IMR-90 (cell line): ENCODE results near the gene NRP2. TPM values are rescaled to one million over a fixed set of nuclear protein-coding genes. Genes with fewer than 3 reads are reported as not detected.

Experiments
- ATAC-seq: fragments of 200-7000 bp; cut with Tn5 transposase; 2 replicates; pipeline ENCODE4 v1.9.1; 2020; ENCODE audit warnings: low read depth, mild to moderate bottlenecking, moderate library complexity
- BruUV-seq: library from RNA; stranded (reverse); fragments of 400-500 nt; replicated peaks from 2 replicates; lab custom pipeline; 2021; lab: Mats Ljungman, UMichigan
- CTCF ChIA-PET: fragments of 300-600 bp; formaldehyde crosslinking; extraction: SDS; loops from one replicate; lab custom pipeline; 2021; ENCODE audit warnings: antibody characterized with exemption; lab: Yijun Ruan, JAX
- POLR2A ChIA-PET: fragments of 300-600 bp; sonication (Branson Sonifier 250); formaldehyde crosslinking; loops from one replicate; lab custom pipeline; 2022; ENCODE audit warnings: antibody characterized with exemption; ENCODE audit not compliant: unreplicated experiment; lab: Charles Lee
- DNase-seq: peaks from one replicate; pipeline ENCODE4 v3.0.0; 2013
- H2AFZ ChIP-seq: replicated peaks from 2 replicates; pipeline ENCODE3; 2013; ENCODE audit warnings: low read length, mild to moderate bottlenecking; ENCODE audit not compliant: poor library complexity
- H2AK5ac ChIP-seq: 2 replicates; pipeline ENCODE4 v1.6.1; 2013; ENCODE audit warnings: low read depth, low read length, inconsistent platforms
- H2AK9ac ChIP-seq: replicated peaks from 2 replicates; pipeline ENCODE3; 2013; ENCODE audit warnings: mild to moderate bottlenecking, low read depth, low read length, moderate library complexity; ENCODE audit not compliant: poor library complexity
- H2BK120ac ChIP-seq: 2 replicates; pipeline ENCODE4 v1.6.1; 2013; ENCODE audit warnings: low read depth, low read length, inconsistent platforms
- H2BK15ac ChIP-seq: 3 replicates; pipeline ENCODE4 v1.6.1; 2013; ENCODE audit warnings: low read depth, low read length, inconsistent platforms
- H2BK20ac ChIP-seq: 2 replicates; pipeline ENCODE4 v1.6.1; 2013; ENCODE audit warnings: low read depth, mild to moderate bottlenecking, inconsistent platforms, low read length, moderate library complexity
- H2BK5ac ChIP-seq: 2 replicates; pipeline ENCODE4 v1.6.1; 2013; ENCODE audit warnings: mild to moderate bottlenecking, low read depth, low read length, inconsistent platforms; ENCODE audit not compliant: poor library complexity, severe bottlenecking
- H3K14ac ChIP-seq: replicated peaks from 2 replicates; pipeline ENCODE4 v1.6.1; 2013; ENCODE audit warnings: low read depth, low read length, inconsistent platforms
- H3K18ac ChIP-seq: 2 replicates; pipeline ENCODE4 v1.6.1; 2013; ENCODE audit warnings: low read depth, low read length, control low read depth
- H3K23ac ChIP-seq: 2 replicates; pipeline ENCODE4 v1.6.1; 2013; ENCODE audit warnings: low read depth, low read length, inconsistent platforms
- H3K27ac ChIP-seq: 2 replicates; pipeline ENCODE4 v1.5.1; 2013; ENCODE audit warnings: mild to moderate bottlenecking, control low read depth, low read length; ENCODE audit not compliant: insufficient read depth
- H3K27me3 ChIP-seq: 2 replicates; pipeline ENCODE4 v1.6.1; 2013; ENCODE audit warnings: low read length; ENCODE audit not compliant: control insufficient read depth, insufficient read depth
- H3K36me3 ChIP-seq: 2 replicates; pipeline ENCODE4 v1.6.1; 2013; ENCODE audit warnings: low read length, mixed read lengths; ENCODE audit not compliant: control insufficient read depth, insufficient read depth
- H3K4ac ChIP-seq: 2 replicates; pipeline ENCODE4 v1.6.1; 2013; ENCODE audit warnings: low read depth, low read length, inconsistent platforms
- H3K4me1 ChIP-seq: 2 replicates; pipeline ENCODE4 v1.6.1; 2013; ENCODE audit warnings: low read length, mixed read lengths; ENCODE audit not compliant: control insufficient read depth, insufficient read depth
- H3K4me2 ChIP-seq: 2 replicates; pipeline ENCODE4 v1.6.1; 2013; ENCODE audit warnings: low read depth, mild to moderate bottlenecking, control low read depth, low read length, moderate library complexity
- H3K4me3 ChIP-seq: 2 replicates; pipeline ENCODE4 v1.5.1; 2013; ENCODE audit warnings: low read depth, mild to moderate bottlenecking, control low read depth, low read length, moderate library complexity; ENCODE audit not compliant: insufficient read depth
- H3K56ac ChIP-seq: 2 replicates; pipeline ENCODE4 v1.6.1; 2013; ENCODE audit warnings: low read length, inconsistent platforms; ENCODE audit not compliant: insufficient read depth; ENCODE audit errors: extremely low read depth
- H3K79me1 ChIP-seq, 2 experiments: 2 replicates each; pipeline ENCODE4 v1.6.1; 2013; ENCODE audit warnings: low read length in 2 of 2, inconsistent platforms in 1 of 2, low read depth in 1 of 2
- H3K9ac ChIP-seq: 2 replicates; pipeline ENCODE4 v1.6.1; 2013; ENCODE audit warnings: low read depth, low read length, control low read depth
- H3K9me1 ChIP-seq: 2 replicates; pipeline ENCODE4 v1.6.1; 2013; ENCODE audit warnings: low read length, inconsistent platforms; ENCODE audit not compliant: insufficient read depth
- H3K9me3 ChIP-seq: 2 replicates; pipeline ENCODE4 v1.6.1; 2013; ENCODE audit warnings: low read length; ENCODE audit not compliant: control insufficient read depth, insufficient read depth
- H4K20me1 ChIP-seq: 2 replicates; pipeline ENCODE4 v1.6.1; 2013; ENCODE audit warnings: low read length, inconsistent platforms; ENCODE audit not compliant: insufficient read depth
- H4K5ac ChIP-seq: 2 replicates; pipeline ENCODE4 v1.6.1; 2013; ENCODE audit warnings: mild to moderate bottlenecking, low read depth, low read length, control low read depth
- H4K8ac ChIP-seq, 2 experiments: 2 replicates each; pipeline ENCODE4 v1.6.1; 2013; ENCODE audit warnings: low read depth in 2 of 2, low read length in 2 of 2, control low read depth in 1 of 2, inconsistent platforms in 1 of 2
- H4K91ac ChIP-seq: 2 replicates; pipeline ENCODE4 v1.6.1; 2013; ENCODE audit warnings: low read depth, low read length, inconsistent platforms; ENCODE audit not compliant: insufficient read depth
- BHLHE40 ChIP-seq: fragments of 150-350 bp; IDR thresholded peaks from 2 replicates; pipeline ENCODE4 v1.6.1; 2016; ENCODE audit warnings: mild to moderate bottlenecking, low read depth, low read length
- CEBPB ChIP-seq: IDR thresholded peaks from 2 replicates; pipeline ENCODE4 v1.6.1; 2012; ENCODE audit warnings: low read depth, low read length, improper control_type of control experiment
- CHD1 ChIP-seq: IDR thresholded peaks from 2 replicates; pipeline ENCODE4 v1.6.1; 2012; ENCODE audit warnings: low read depth, low read length, improper control_type of control experiment
- MAFK ChIP-seq: IDR thresholded peaks from 2 replicates; pipeline ENCODE4 v1.6.1; 2012; ENCODE audit warnings: low read depth, low read length, improper control_type of control experiment
- MXI1 ChIP-seq: IDR thresholded peaks from 2 replicates; pipeline ENCODE4 v1.6.1; 2012; ENCODE audit warnings: low read depth, mild to moderate bottlenecking, low read length, moderate library complexity, borderline replicate concordance
- NFE2L2 ChIP-seq: fragments of 150-350 bp; IDR thresholded peaks from 2 replicates; pipeline ENCODE4 v1.6.1; 2016; ENCODE audit warnings: low read depth, mild to moderate bottlenecking, low read length
- RAD21 ChIP-seq: IDR thresholded peaks from 2 replicates; pipeline ENCODE4 v1.6.1; 2012; ENCODE audit warnings: low read length, improper control_type of control experiment
- RCOR1 ChIP-seq: IDR thresholded peaks from 2 replicates; pipeline ENCODE4 v1.6.1; 2012; ENCODE audit warnings: mild to moderate bottlenecking, low read length, improper control_type of control experiment; ENCODE audit not compliant: insufficient replicate concordance
- SMC3 ChIP-seq: fragments of 150-350 bp; IDR thresholded peaks from 2 replicates; pipeline ENCODE4 v1.6.1; 2016; ENCODE audit warnings: low read depth, mild to moderate bottlenecking, antibody characterized with exemption, low read length, moderate library complexity
- WGBS, 2 experiments: methylation state at CpG; one replicate each; pipeline versions ENCODE4 v1.1.5 to v1.1.7; 2013; ENCODE audit warnings: missing lambda C conversion rate in 2 of 2; ENCODE audit not compliant: insufficient read length in 1 of 2; ENCODE audit errors: extremely low coverage in 2 of 2; 5-methylcytosine and 5-hydroxymethylcytosine counted together
- dilution Hi-C: fragments of 300-500 bp; cut with HindIII; formaldehyde crosslinking; loops from one replicate; pipeline ENCODE4 v1.14.3; 2018; ENCODE audit warnings: low sequenced_read_pairs; ENCODE audit not compliant: unreplicated experiment
- in situ Hi-C: fragments of 300-500 bp; cut with MboI; formaldehyde crosslinking; loops from 3 replicates; pipeline ENCODE4 v1.14.3; 2019; ENCODE audit warnings: low sequenced_read_pairs, inconsistent platforms, mixed read lengths
- intact Hi-C: fragments of 100-400 bp; cut with micrococcal nuclease; formaldehyde crosslinking; loops from 2 replicates; pipeline ENCODE4 v1.10.0; 2022
- polyA plus RNA-seq, 3 experiments: library from polyadenylated mRNA; depleted of rRNA; stranded (reverse); fragments of >200 nt; gene quantifications; 2 replicates each; pipeline ENCODE4 v1.2.3, GENCODE V29; 2012; ENCODE audit warnings: low replicate concordance in 1 of 3
- total RNA-seq: library from RNA; depleted of rRNA; stranded (reverse); fragments of >200 nt; gene quantifications from 2 replicates; pipeline ENCODE4 v1.2.3, GENCODE V29; 2012
- TF ChIP-seq, protein P1 (sequence below): fragments of 150-350 bp; IDR thresholded peaks from 2 replicates; pipeline ENCODE4 v1.6.1; 2016; ENCODE audit warnings: low read depth, mild to moderate bottlenecking, low read length, moderate library complexity, borderline replicate concordance

NRP2 gene
- total and polyA plus RNA-seq, 2 of the 4 experiments (the other 2 are of a cell fraction): 46.4 to 51.3 TPM

DNA sequence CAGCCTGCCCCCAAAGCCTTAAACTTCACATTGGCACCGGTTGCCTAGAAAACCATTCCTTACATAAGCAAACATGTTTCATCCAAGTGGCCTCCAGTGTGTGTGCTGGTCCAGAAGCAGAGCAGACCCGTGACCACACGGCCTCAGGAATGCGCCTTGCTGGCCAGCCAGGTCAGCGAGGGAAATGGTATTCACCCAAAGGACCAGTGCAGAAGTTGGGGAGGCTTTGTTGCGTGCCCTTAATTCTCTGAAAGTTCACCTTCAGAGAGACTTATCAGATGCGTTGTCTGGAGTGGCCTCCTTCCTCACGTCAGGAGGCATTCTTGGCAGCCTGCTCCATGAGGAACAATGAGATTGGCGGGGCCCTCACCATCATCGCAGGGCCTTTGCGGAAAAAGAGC is 25.9 kb downstream of the NRP2 start (continued):
- TF ChIP-seq CHD1: no peak
- TF ChIP-seq SMC3: no peak
- peak; percentile 86 for TF ChIP-seq BHLHE40
- no peak for TF ChIP-seq NFE2L2
- TF ChIP-seq RCOR1: no peak

DNA sequence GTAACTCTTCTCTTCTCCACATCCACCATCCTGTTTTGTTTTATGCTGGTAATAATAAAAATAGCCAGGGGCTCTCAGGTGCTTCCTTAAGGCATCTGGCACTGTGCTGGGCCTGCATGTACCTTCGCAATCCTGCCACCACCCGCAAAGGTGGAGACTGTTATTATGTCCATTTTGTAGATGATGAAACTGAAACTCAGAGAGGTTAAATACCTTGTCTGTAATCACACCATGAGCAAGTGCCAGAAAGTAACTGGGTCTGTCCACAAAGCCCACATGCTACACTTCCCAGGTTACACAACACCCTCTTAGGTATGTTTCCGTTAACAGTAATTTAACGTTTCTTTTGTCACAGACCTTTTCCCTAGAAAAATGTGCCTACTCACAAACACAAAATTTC is 27.0 kb downstream of the NRP2 start:
- in situ Hi-C loops: no loop called here
- BruUV-seq: no TSS peak
- H3K9me3 ChIP-seq: no peaks in the 10 kb centered on the region
- H3K56ac ChIP-seq: no peak overlapping the region
- no peak overlapping the region for H3K4me2 ChIP-seq
- peaks cover 3% of the 10 kb centered on the region; the same call in 1 of the 2 replicates for H4K20me1 ChIP-seq
- no peak overlapping the region for H2BK5ac ChIP-seq
- DNase-seq (no peak), ATAC-seq (no peak)
- no peak overlapping the region for H2AK9ac ChIP-seq
- ChIA-PET CTCF (no interaction called here), POLR2A (no interaction called here)
- peak overlapping the region; percentile 45; the same call in 2 of the 3 replicates for H2BK15ac ChIP-seq
- no peak overlapping the region for H3K4me3 ChIP-seq
- no peak overlapping the region for H4K8ac ChIP-seq
- intact Hi-C loops: no loop called here
- H4K5ac ChIP-seq: no peak overlapping the region
- TF ChIP-seq MXI1: no peak
- no peak for TF ChIP-seq RCOR1
- TF ChIP-seq, protein P1, sequence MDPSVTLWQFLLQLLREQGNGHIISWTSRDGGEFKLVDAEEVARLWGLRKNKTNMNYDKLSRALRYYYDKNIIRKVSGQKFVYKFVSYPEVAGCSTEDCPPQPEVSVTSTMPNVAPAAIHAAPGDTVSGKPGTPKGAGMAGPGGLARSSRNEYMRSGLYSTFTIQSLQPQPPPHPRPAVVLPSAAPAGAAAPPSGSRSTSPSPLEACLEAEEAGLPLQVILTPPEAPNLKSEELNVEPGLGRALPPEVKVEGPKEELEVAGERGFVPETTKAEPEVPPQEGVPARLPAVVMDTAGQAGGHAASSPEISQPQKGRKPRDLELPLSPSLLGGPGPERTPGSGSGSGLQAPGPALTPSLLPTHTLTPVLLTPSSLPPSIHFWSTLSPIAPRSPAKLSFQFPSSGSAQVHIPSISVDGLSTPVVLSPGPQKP: no peak
- TF ChIP-seq CEBPB: no peak
- TF ChIP-seq CHD1: no peak
- no peak for TF ChIP-seq NFE2L2
- TF ChIP-seq MAFK: no peak
- no peak for TF ChIP-seq RAD21
- TF ChIP-seq SMC3: no peak
- H3K14ac ChIP-seq: no peak overlapping the region
- peaks cover 7% of the 10 kb centered on the region for H3K36me3 ChIP-seq
- no peaks in the 10 kb centered on the region for H3K27me3 ChIP-seq
- no peak overlapping the region for H2AK5ac ChIP-seq
- no peak overlapping the region for H4K91ac ChIP-seq
- peaks cover 29 to 70% of the 10 kb centered on the region in 2 experiments for H3K79me1 ChIP-seq
- no peak overlapping the region for H3K9ac ChIP-seq
- no CpG with 5 or more reads among the region's 4 CpGs for WGBS, 2 experiments
- H2BK120ac ChIP-seq: peak overlapping the region; percentile 98; the same call in 1 of the 2 replicates
- H3K4ac ChIP-seq: no peak overlapping the region
- H3K27ac ChIP-seq: no peak overlapping the region
- no peak overlapping the region for H3K23ac ChIP-seq
- H3K18ac ChIP-seq: no peak overlapping the region
- H3K9me1 ChIP-seq: peaks cover 36% of the 10 kb centered on the region
- peaks cover 39% of the 10 kb centered on the region for H3K4me1 ChIP-seq
- no peak overlapping the region for H2AFZ ChIP-seq
- H2BK20ac ChIP-seq: 0 out of 2 replicates have a peak overlapping the region, but pooled peaks have one; percentile 16
- dilution Hi-C loops: no loop called here
